ENCODE results near the gene RTCB. TPM values are rescaled to one million over a fixed set of nuclear protein-coding genes. Genes with fewer than 3 reads are reported as not detected.

Gene RTCB
- total RNA-seq: 10 to 100 TPM; 66.9 to 83.4 (median 68.9) TPM

- Histone ChIP-seq H3K27ac (peak within 1 kb of the TSS; percentile 44 to 83 (median 71)), H3K4me1 (peaks cover 6 to 38% (median 8%) of the 10 kb centered on the region in 3 donors), H3K4me3 (peak within 1 kb of the TSS; percentile 68 to 96), H3K27me3 (no peaks in the 10 kb centered on the region), H3K9me3 (no peaks in the 10 kb centered on the region), H3K36me3 (peaks cover 0 to 18% of the 10 kb centered on the region in 2 donors)
- WGBS, 2 donors (ENCODE audit: low coverage in 1 of 2): 1 to 2% methylated on average over 7 to 12 of the region's 40 CpGs
- TF ChIP-seq POLR2AphosphoS5 (IDR thresholded peaks at IDR 0.05) (peak; percentile 82), EP300 (IDR thresholded peaks at IDR 0.05) (no peak), POLR2A (IDR thresholded peaks at IDR 0.05) (peak in 1 of 2 donors; percentile 36), CTCF (IDR thresholded peaks at IDR 0.05) (no peak)
- peak; percentile 91 for ATAC-seq
Observed at GRCh38 chr22:32411829-32412592, at the start of gene RTCB. RTCB (minus strand) TSS chr22:32412247; CDS start chr22:32412156, 91 bp downstream.

- 75 to 87% methylated on average over 4 of the region's 4 CpGs for WGBS, 2 donors (ENCODE audit: low coverage in 1 of 2)
- TF ChIP-seq POLR2A (IDR thresholded peaks at IDR 0.05) (no peak), POLR2AphosphoS5 (IDR thresholded peaks at IDR 0.05) (no peak)
- ATAC-seq: no peak
- Histone ChIP-seq H3K36me3 (no peaks in the 10 kb centered on the region), H3K4me1 (no peaks in the 10 kb centered on the region), H3K4me3 (no peak overlapping the region), H3K9me3 (no peaks in the 10 kb centered on the region), H3K27ac (no peak overlapping the region), H3K27me3 (peaks cover 61% of the 10 kb centered on the region)
Observed at GRCh38 chr22:32457031-32457430, 45.0 kb upstream of the RTCB start.

- Histone ChIP-seq H3K4me3 (no peak overlapping the region), H3K27ac (no peak overlapping the region), H3K9me3 (no peaks in the 10 kb centered on the region), H3K27me3 (peaks cover 49% of the 10 kb centered on the region), H3K4me1 (no peaks in the 10 kb centered on the region), H3K36me3 (no peaks in the 10 kb centered on the region)
- TF ChIP-seq POLR2AphosphoS5 (IDR thresholded peaks at IDR 0.05): no peak
- TF ChIP-seq EP300 (IDR thresholded peaks at IDR 0.05): no peak
- no peak for TF ChIP-seq CTCF (IDR thresholded peaks at IDR 0.05)
- TF ChIP-seq POLR2A (IDR thresholded peaks at IDR 0.05): no peak
- ATAC-seq: no peak
- 50 to 58% methylated on average over 2 to 4 of the region's 4 CpGs for WGBS, 2 donors (ENCODE audit: low coverage in 1 of 2)
Observed at GRCh38 chr22:32448980-32449379, 36.9 kb upstream of the RTCB start.

- Histone ChIP-seq H3K4me1 (no peaks in the 10 kb centered on the region), H3K36me3 (no peaks in the 10 kb centered on the region), H3K4me3 (no peak overlapping the region), H3K27me3 (peaks cover 65% of the 10 kb centered on the region), H3K9me3 (no peaks in the 10 kb centered on the region), H3K27ac (no peak overlapping the region)
- no peak for ATAC-seq
- TF ChIP-seq CTCF (IDR thresholded peaks at IDR 0.05): no peak
- no peak for TF ChIP-seq POLR2AphosphoS5 (IDR thresholded peaks at IDR 0.05)
- no peak for TF ChIP-seq EP300 (IDR thresholded peaks at IDR 0.05)
- TF ChIP-seq POLR2A (IDR thresholded peaks at IDR 0.05): no peak
- 33 to 45% methylated on average over 1 of the region's 1 CpG for WGBS, 2 donors (ENCODE audit: low coverage in 1 of 2)
Observed at GRCh38 chr22:32446321-32446720, 34.3 kb upstream of the RTCB start.

- Histone ChIP-seq H3K9me3 (no peaks in the 10 kb centered on the region), H3K36me3 (no peaks in the 10 kb centered on the region), H3K4me3 (no peak overlapping the region), H3K27ac (no peak overlapping the region), H3K27me3 (peaks cover 58% of the 10 kb centered on the region), H3K4me1 (no peaks in the 10 kb centered on the region)
- ATAC-seq: no peak
- 30 to 46% methylated on average over 5 to 6 of the region's 6 CpGs for WGBS, 2 donors (ENCODE audit: low coverage in 1 of 2)
- no peak for TF ChIP-seq CTCF (IDR thresholded peaks at IDR 0.05)
Observed at GRCh38 chr22:32444068-32444467, 32.0 kb upstream of the RTCB start.

Measured in gastroesophageal sphincter (tissue), 4 donors.